Thyroid gland (tissue), 4 donors: ENCODE measurements around the gene FAM50B. TPM values are rescaled to one million over a fixed set of nuclear protein-coding genes. Genes with fewer than 3 reads are reported as not detected.

ENCODE experiments used
- total RNA-seq, 4 donors: library from RNA; depleted of rRNA; stranded (reverse); fragments of >200 nt; gene quantifications; one replicate each; pipeline ENCODE4 v1.2.3, GENCODE V29; 2016

The FAM50B gene
- total RNA-seq, 4 donors from 2014 or later: 18.4 to 40.9 (median 20.3) TPM

Other genes starting within 250 kb of the FAM50B start
- gene PXDC1, start 97.7 kb upstream of the FAM50B start, total RNA-seq: 100 to 1,000 TPM in 1 of 4 donors, 10 to 100 TPM in 3; 73.5 to 102 (median 82.7) TPM
- under 1 TPM in 1 of 4 donors, not detected in 3; 0.27 TPM for gene FAM217A, start 229.8 kb downstream of the FAM50B start, total RNA-seq